Heart right ventricle (tissue), 16 donors: ENCODE measurements around the gene LOXHD1. TPM values are rescaled to one million over a fixed set of nuclear protein-coding genes. Genes with fewer than 3 reads are reported as not detected.

Experiments used
- ATAC-seq, 8 donors: fragments of 200-7000 bp; cut with Tn5 transposase; one replicate each; pipeline ENCODE4 v1.9.1; 2020; ENCODE audit warnings: mild to moderate bottlenecking in 8 of 8, moderate library complexity in 8 of 8, moderate number of reproducible peaks in 1 of 8
- DNase-seq, 2 donors: peaks; one replicate each; pipeline ENCODE4 v3.0.0-alpha.2; 2020
- H3K27ac ChIP-seq, 10 donors: fragments of 200-600 bp; sonication (generic) in 2 of 10; one replicate each; pipeline versions ENCODE4 v1.5.0 to v1.8.0; 2020 to 2022; ENCODE audit warnings: mild to moderate bottlenecking in 3 of 10
- H3K27me3 ChIP-seq, 7 donors: fragments of 200-600 bp; one replicate each; pipeline ENCODE4 v1.8.0; 2021 to 2022; ENCODE audit warnings: mild to moderate bottlenecking in 2 of 7
- H3K36me3 ChIP-seq, 9 donors: fragments of 200-600 bp; sonication (generic) in 1 of 9; one replicate each; pipeline versions ENCODE4 v1.5.0 to v1.8.0; 2020 to 2022; ENCODE audit warnings: mild to moderate bottlenecking in 2 of 9
- H3K4me1 ChIP-seq, 9 donors: fragments of 200-600 bp; sonication (generic) in 1 of 9; one replicate each; pipeline versions ENCODE4 v1.5.0 to v1.8.0; 2020 to 2022; ENCODE audit warnings: mild to moderate bottlenecking in 4 of 9
- H3K4me3 ChIP-seq, 10 donors: fragments of 200-600 bp; sonication (generic) in 2 of 10; one replicate each; pipeline versions ENCODE4 v1.5.0 to v1.8.0; 2020 to 2022; ENCODE audit warnings: mild to moderate bottlenecking in 7 of 10, moderate library complexity in 2 of 10
- H3K9me3 ChIP-seq, 11 donors: fragments of 200-600 bp in 10 of 11; sonication (generic) in 2 of 11; one replicate each; pipeline versions ENCODE4 v1.5.0 to v1.8.0; 2013 to 2022; ENCODE audit warnings: mild to moderate bottlenecking in 2 of 11, control low read depth in 1 of 11, moderate library complexity in 1 of 11
- CTCF ChIP-seq, 9 donors: fragments of 200-600 bp; sonication (generic) in 2 of 9; IDR thresholded peaks; one replicate each; pipeline versions ENCODE4 v1.5.0 to v1.8.0; 2021 to 2022; ENCODE audit warnings: antibody characterized with exemption in 9 of 9, mild to moderate bottlenecking in 5 of 9, moderate library complexity in 1 of 9
- WGBS, 2 donors: extraction: QIAGEN DNeasy Blood & Tissue Kit; methylation state at CpG; one replicate each; pipeline ENCODE4 v1.1.7; 2013; ENCODE audit warnings: inconsistent platforms in 1 of 2; 5-methylcytosine and 5-hydroxymethylcytosine counted together
- intact Hi-C, 10 donors: fragments of 100-400 bp; cut with DNase I; formaldehyde crosslinking; loops; one replicate each; pipeline versions ENCODE4 v1.11.1 to v1.14.2; 2022
- polyA plus RNA-seq, 2 donors: library from polyadenylated mRNA; stranded (reverse); fragments of 200-250 nt; gene quantifications; one replicate each; pipeline ENCODE4 v1.2.3, GENCODE V29; 2013
- total RNA-seq, 10 donors: library from RNA; stranded (reverse); fragmentation: NEBNext Ultra II Directional in 3 of 10; extraction: Animal tissue kit (Norgen Biotek cat#: 25700) in 3 of 10; gene quantifications; one replicate each; pipeline versions ENCODE4 v1.2.1 to v1.2.4, GENCODE V29; 2021 to 2023
- donor health status: Arrhythmogenic right ventricular cardiomyopathy.
- donor health status: ischemic (EF 13 %, LVEDD 7.1; RV severe dilation, severe dysfunction).
- donor health status: healthy with polysubstance abuse.
- donor health status: DM: no; HTN: yes; CAD: no.
- donor health status: DM: no; HTN: no; CAD: no.
- donor health status: ischemic (EF 25% LVEDD 6.9; RV normal size, moderate dysfunction).
- donor health status: ischemic (EF 25% LVEDD 5.7; RV mildly dilated, moderate dysfunction).
- donor health status: healthy.
- donor health status: DM: yes; HTN: yes; CAD: no.
- donor health status: Ischemic cardiomyopathy.
- donor health status: ischemic (EF 35%, LVEDD 5.7; RV mildly dilated, moderate dysfunction).
- donor health status: nonischemic (EF 11% LVEDD 7.7; RV severe dilation, severe dysfunction).
- donor health status: DM: yes; HTN: yes; CAD: no.
- donor health status: PGD.
- donor health status: ischemic (EF 29% LVEDD 5.4; RV normal size, mild dysfunction).
- donor health status: nonischemic (EF 23%, LVEDD 6.1; RV moderate dilation, normal function).

The LOXHD1 gene
- total and polyA plus RNA-seq, 12 donors = 0.15 to 1.9 (median 0.88) TPM

GRCh38 chr18:46506974-46507586, 149.9 kb downstream of the LOXHD1 start:
- DNase-seq (no peak), ATAC-seq (no peak)
- Histone ChIP-seq H3K4me3 (no peak overlapping the region), H3K9me3 (no peaks in the 10 kb centered on the region), H3K4me1 (no peaks in the 10 kb centered on the region), H3K36me3 (no peaks in the 10 kb centered on the region), H3K27me3 (no peaks in the 10 kb centered on the region), H3K27ac (no peak overlapping the region)
- intact Hi-C loops = no loop called here
- WGBS, 2 donors = 92 to 93% methylated on average over 14 of the region's 14 CpGs
- no peak for TF ChIP-seq CTCF (IDR thresholded peaks at IDR 0.05)

DNA sequence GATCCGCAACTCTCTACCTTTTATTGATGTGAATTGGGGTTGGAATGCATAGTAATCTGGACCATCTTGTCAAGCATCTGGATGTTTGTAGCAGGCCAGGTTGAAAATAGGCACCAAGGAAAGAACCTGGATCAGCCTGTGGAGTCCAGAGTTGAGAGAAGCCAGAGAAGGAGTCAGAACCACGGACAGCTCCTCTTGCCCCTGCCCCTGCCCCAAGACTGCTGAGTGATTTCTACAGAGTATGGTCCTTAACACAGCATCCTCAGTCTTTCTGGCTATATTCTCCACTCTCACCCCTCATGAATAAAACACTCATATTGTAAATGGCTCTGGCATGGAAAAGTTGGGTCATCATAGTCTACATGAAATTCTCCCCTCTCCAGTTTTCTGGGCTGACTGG, 154.6 kb downstream of the LOXHD1 start:
- DNase-seq (no peak), ATAC-seq (no peak)
- no peak overlapping the region for H3K27ac ChIP-seq
- no peaks in the 10 kb centered on the region for H3K36me3 ChIP-seq
- H3K4me1 ChIP-seq = no peaks in the 10 kb centered on the region
- intact Hi-C loops = no loop called here
- TF ChIP-seq CTCF (IDR thresholded peaks at IDR 0.05) = no peak
- no peaks in the 10 kb centered on the region for H3K27me3 ChIP-seq
- H3K4me3 ChIP-seq = no peak overlapping the region
- peaks cover 0 to 3% (median 0%) of the 10 kb centered on the region in 11 donors for H3K9me3 ChIP-seq
- 21 to 27% methylated on average over 2 of the region's 2 CpGs for WGBS, 2 donors

DNA sequence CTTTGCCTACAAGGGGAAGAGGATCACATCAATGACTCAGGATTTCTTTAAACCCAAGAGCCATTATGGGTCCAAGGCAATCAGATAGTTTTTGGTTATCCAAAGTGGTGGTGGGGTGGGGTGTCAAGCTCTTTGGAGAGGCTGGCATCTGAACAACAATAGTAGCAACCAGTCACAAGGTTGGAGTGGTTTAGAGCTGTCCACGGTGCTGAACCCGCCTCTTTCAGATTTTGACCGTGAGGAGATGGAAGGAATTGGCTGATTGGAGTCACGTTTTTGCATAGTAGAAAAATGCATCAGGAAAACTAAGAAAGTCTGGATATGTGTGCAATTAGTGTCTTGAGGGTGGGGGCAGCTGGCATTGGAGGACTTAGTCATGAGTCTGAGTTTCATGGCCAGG, 159.9 kb downstream of the LOXHD1 start:
- DNase-seq (peak; percentile 15 to 37), ATAC-seq (no peak)
- no peaks in the 10 kb centered on the region for H3K27me3 ChIP-seq
- H3K36me3 ChIP-seq = no peaks in the 10 kb centered on the region
- WGBS, 2 donors = 6 to 9% methylated on average over 4 of the region's 4 CpGs
- no peaks in the 10 kb centered on the region for H3K4me1 ChIP-seq
- intact Hi-C loops = no loop called here
- no peak overlapping the region for H3K4me3 ChIP-seq
- TF ChIP-seq CTCF (IDR thresholded peaks at IDR 0.05) = no peak
- no peak overlapping the region for H3K27ac ChIP-seq
- H3K9me3 ChIP-seq = peaks cover 0 to 3% (median 0%) of the 10 kb centered on the region in 11 donors

DNA sequence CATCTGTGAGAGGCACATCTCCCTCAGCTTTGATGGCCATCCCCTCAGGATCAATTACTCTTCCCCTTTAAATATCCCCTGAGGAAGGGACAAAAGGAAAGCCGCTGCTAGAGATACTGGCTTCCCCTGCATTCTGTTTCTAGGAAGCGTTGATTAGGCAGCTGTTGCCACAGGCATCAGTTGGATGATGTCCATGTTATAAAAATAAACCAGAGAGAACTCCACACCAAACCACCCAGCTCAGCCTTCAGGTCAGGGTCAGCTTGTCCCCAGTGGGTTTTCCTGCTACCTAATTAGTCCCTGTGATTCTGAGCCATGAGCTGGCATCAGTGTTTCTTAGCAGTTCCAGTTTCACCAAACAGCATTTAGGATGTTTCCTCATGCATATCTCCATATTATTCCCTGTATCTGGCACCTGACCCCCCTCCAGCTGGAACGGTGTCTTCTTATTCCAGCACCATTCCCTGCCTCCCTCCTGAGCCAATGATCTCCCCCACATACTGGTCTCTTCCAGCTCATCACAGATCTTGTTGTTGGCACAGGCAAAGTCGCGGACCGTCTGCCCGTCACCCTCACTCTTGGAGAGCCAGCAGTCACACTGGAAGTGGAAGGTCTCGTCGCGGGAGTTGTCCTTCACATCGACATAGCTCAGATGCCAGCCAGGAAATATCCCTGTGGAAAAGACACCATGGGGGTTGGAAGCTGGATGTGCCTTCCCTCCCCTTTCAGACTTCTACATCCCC, 168.4 kb downstream of the LOXHD1 start:
- Histone ChIP-seq H3K27me3 (no peaks in the 10 kb centered on the region), H3K36me3 (no peaks in the 10 kb centered on the region), H3K27ac (peak overlapping the region in 3 of 10 donors; percentile 29 to 38 (median 33)), H3K4me1 (peaks cover 0 to 19% (median 6%) of the 10 kb centered on the region in 9 donors), H3K4me3 (no peak overlapping the region), H3K9me3 (no peaks in the 10 kb centered on the region)
- 41 to 57% methylated on average over 11 of the region's 11 CpGs for WGBS, 2 donors
- ATAC-seq = peak; percentile 29 to 92 (median 82)
- DNase-seq = peak in 1 of 2 donors; percentile 16
- TF ChIP-seq CTCF (IDR thresholded peaks at IDR 0.05) = no peak
- intact Hi-C loops = loop anchor here in 4 of 10 donors (10.0 kb wide), 4 partner anchors 74 to 324 kb away; a partner anchor contains a TSS
